K562 (cell line): ENCODE results near the gene RCC1. TPM values are rescaled to one million over a fixed set of nuclear protein-coding genes. Genes with fewer than 3 reads are reported as not detected.
A peak's percentile ranks its signal among the peaks of the same experiment; 100 is the strongest.

Source experiments
- BMI1 ChIP-seq: fragments of 150-350 bp; IDR thresholded peaks from 2 replicates; pipeline ENCODE4 v1.6.1; 2014; ENCODE audit warnings: low read length
- CTCFL ChIP-seq: IDR thresholded peaks from 2 replicates; pipeline ENCODE4 v1.6.1; 2011; ENCODE audit warnings: borderline replicate concordance, low read depth, mild to moderate bottlenecking, moderate library complexity, low read length; ENCODE audit not compliant: insufficient read depth, poor library complexity, severe bottlenecking
- DIDO1 ChIP-seq: fragments of 450-650 bp; IDR thresholded peaks from 2 replicates; pipeline ENCODE4 v1.6.1; 2016; ENCODE audit warnings: low read depth, missing biosample characterization, missing genetic modification characterization
- ESRRA ChIP-seq: fragments of 450-650 bp; IDR thresholded peaks from 2 replicates; pipeline ENCODE4 v1.6.1; 2014; ENCODE audit warnings: low read depth, mild to moderate bottlenecking, moderate library complexity, borderline replicate concordance
- GATAD2B ChIP-seq: fragments of 450-650 bp; IDR thresholded peaks from 2 replicates; pipeline ENCODE4 v1.6.1; 2017; ENCODE audit warnings: mild to moderate bottlenecking, borderline replicate concordance
- GTF2F1 ChIP-seq: IDR thresholded peaks from 2 replicates; pipeline ENCODE4 v1.6.1; 2011; ENCODE audit warnings: low read depth, low read length, improper control_type of control experiment
- HNRNPUL1 ChIP-seq: fragments of 200-400 bp; formaldehyde crosslinking; IDR thresholded peaks from 2 replicates; pipeline ENCODE4 v1.6.1; 2017; ENCODE audit warnings: low read length
- NFATC3 ChIP-seq: fragments of 450-650 bp; IDR thresholded peaks from 2 replicates; pipeline ENCODE4 v1.6.1; 2017; ENCODE audit warnings: mild to moderate bottlenecking
- PHF20 ChIP-seq: fragments of 450-650 bp; IDR thresholded peaks from 2 replicates; pipeline ENCODE4 v1.6.1; 2018; ENCODE audit not compliant: partially characterized antibody
- PKNOX1 ChIP-seq: fragments of 450-650 bp; IDR thresholded peaks from 2 replicates; pipeline ENCODE4 v1.6.1; 2016
- SRSF1 ChIP-seq: fragments of 200-400 bp; formaldehyde crosslinking; IDR thresholded peaks from 2 replicates; pipeline ENCODE4 v1.6.1; 2017; ENCODE audit warnings: mild to moderate bottlenecking, low read depth, low read length, moderate library complexity
- TEAD1 ChIP-seq, 2 experiments: fragments of 450-650 bp in 1 of 2; sonication (generic) in 1 of 2; formaldehyde crosslinking; IDR thresholded peaks; 2 replicates each; pipeline versions ENCODE4 v1.4.0 to v1.8.0; 2020 to 2022; ENCODE audit warnings: mild to moderate bottlenecking in 2 of 2, missing genetic modification reagents in 1 of 2
- ZBTB40 ChIP-seq, 2 experiments: fragments of 450-650 bp in 1 of 2; sonication (generic) in 1 of 2; formaldehyde crosslinking in 1 of 2; IDR thresholded peaks; 2 replicates each; pipeline versions ENCODE4 v1.7.1 to v1.9.0; 2016 to 2022; ENCODE audit warnings: inconsistent platforms in 1 of 2, mild to moderate bottlenecking in 1 of 2, missing genetic modification reagents in 1 of 2
- ZNF785 ChIP-seq: fragments of 250-450 bp; sonication (Bioruptor Pico); IDR thresholded peaks from 2 replicates; pipeline ENCODE4 v1.4.0; 2020; ENCODE audit warnings: mild to moderate bottlenecking
- polyA plus RNA-seq, 8 experiments: library from polyadenylated mRNA; depleted of rRNA in 4 of 8; stranded (reverse) in 5 of 8; unstranded in 3 of 8; fragments of >200 nt; fragmentation: Nextera tagmentation in 2 of 8; fragmentation: Illumina TruSeq in 1 of 8; extraction: Ambion mirVana in 2 of 8; extraction: Trizol in 1 of 8; gene quantifications; 2 replicates each; pipeline versions ENCODE4 v1.2.1 to v1.2.3, GENCODE V29; 2011 to 2014; ENCODE audit warnings: inconsistent platforms in 1 of 8, missing spikeins in 1 of 8
- total RNA-seq, 7 experiments: library from RNA; depleted of rRNA in 6 of 7; stranded (reverse); fragments of >200 nt in 6 of 7; fragmentation: Illumina TruSeq in 2 of 7; extraction: Trizol in 2 of 7; gene quantifications; 2 replicates each; pipeline versions ENCODE4 v1.2.1 to v1.2.3, GENCODE V29; 2011 to 2021; ENCODE audit warnings: low replicate concordance in 1 of 7

RCC1 gene
- total and polyA plus RNA-seq, 9 of the 15 experiments (the other 6 are each of a cell fraction or from before 2014, with no cell fraction given) = 16.4 to 202 (median 107) TPM

- TF ChIP-seq CTCFL = peak; percentile 50
- peak; percentile 51; the same call in 1 of the 2 replicates for TF ChIP-seq ZBTB40 (IDR thresholded peaks at IDR 0.05)
- TF ChIP-seq ZBTB40 (CRISPR knock-in tag; IDR thresholded peaks at IDR 0.05) = no peak
- no peak for TF ChIP-seq NFATC3
- peak; percentile 56 to 80; a peak in 3 of 4 replicates for TF ChIP-seq TEAD1 (CRISPR knock-in tag; IDR thresholded peaks at IDR 0.05)
- TF ChIP-seq GTF2F1 = no peak
- no peak for TF ChIP-seq PHF20
- no peak for TF ChIP-seq BMI1
- TF ChIP-seq ZNF785 (CRISPR knock-in tag) = no peak
- TF ChIP-seq ESRRA = peak; percentile 28; the same call in 1 of the 2 replicates
- peak; percentile 90 for TF ChIP-seq PKNOX1
- TF ChIP-seq SRSF1 = no peak
- TF ChIP-seq GATAD2B = no peak
- TF ChIP-seq DIDO1 (tag) = no peak
- TF ChIP-seq HNRNPUL1 = no peak; the same call in 1 of the 2 replicates
Observed at GRCh38 chr1:28580722-28581530, 75.1 kb downstream of the RCC1 start (continued).
